Measurements from ENCODE around the gene ATP2C1. TPM values are rescaled to one million over a fixed set of nuclear protein-coding genes. Genes with fewer than 3 reads are reported as not detected.

The ATP2C1 gene
- total RNA-seq, 1 donor from 2014 or later = 161 TPM

GRCh38 chr3:130981469-130981868 lies 87.6 kb downstream of the ATP2C1 start:
- peaks cover 6% of the 10 kb centered on the region for H3K36me3 ChIP-seq
- peaks cover 13% of the 10 kb centered on the region for H3K4me1 ChIP-seq
- H3F3A ChIP-seq (ENCODE audit: low read depth) = peaks cover 10% of the 10 kb centered on the region
- peaks cover 5% of the 10 kb centered on the region for H4K20me1 ChIP-seq (ENCODE audit: low read depth)
- H3K27me3 ChIP-seq = no peaks in the 10 kb centered on the region
- no peaks in the 10 kb centered on the region for H3K79me2 ChIP-seq (ENCODE audit: low read depth)
- TF ChIP-seq EZH2 (IDR thresholded peaks at IDR 0.05) (no peak), EZH2phosphoT487 (IDR thresholded peaks at IDR 0.05) (no peak), CTCF (IDR thresholded peaks at IDR 0.05) (no peak)
- Mint-ChIP-seq H3K27me3 (ENCODE audit: insufficient read depth, low read depth) (no peaks in the 10 kb centered on the region), H3K36me3 (peaks cover 7% of the 10 kb centered on the region), H3K27ac (no peak overlapping the region), H3K4me1 (no peaks in the 10 kb centered on the region), H3K9me3 (no peaks in the 10 kb centered on the region), H3K4me3 (no peak overlapping the region)
- H3K27ac ChIP-seq = no peak overlapping the region
- no peaks in the 10 kb centered on the region for H3K9me3 ChIP-seq (ENCODE audit: low read depth)
- no peak for DNase-seq (ENCODE audit: low spot score)
- H3K9ac ChIP-seq = no peak overlapping the region
- no peak overlapping the region for H2AFZ ChIP-seq (replicated peaks)
- H3K4me2 ChIP-seq = no peak overlapping the region
- H3K4me3 ChIP-seq = no peak overlapping the region

DNA sequence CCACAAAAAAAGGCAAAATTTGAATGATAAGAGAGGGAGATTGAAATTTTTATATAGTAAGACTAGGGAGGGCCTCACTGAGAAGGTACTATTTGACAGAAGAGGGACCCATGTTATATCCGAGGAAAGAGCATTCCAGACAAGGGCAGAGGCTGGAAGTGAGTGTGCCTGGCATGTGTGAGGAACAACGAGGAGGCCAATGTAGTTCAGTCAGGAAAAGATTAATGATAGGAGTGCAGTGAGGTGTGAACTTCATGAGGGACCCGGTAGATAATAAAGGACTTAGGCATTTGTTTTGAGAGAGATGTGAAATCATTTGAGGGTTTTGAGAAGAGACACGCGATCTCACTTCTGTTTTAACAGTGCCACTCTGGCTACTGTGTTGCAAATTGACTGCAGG lies 96.4 kb downstream of the ATP2C1 start:
- no peak overlapping the region for H3K4me3 Mint-ChIP-seq
- H3K9ac ChIP-seq = no peak overlapping the region
- H3K4me1 Mint-ChIP-seq = no peaks in the 10 kb centered on the region
- no peak overlapping the region for H3K4me2 ChIP-seq
- H3K36me3 Mint-ChIP-seq = peaks cover 16% of the 10 kb centered on the region
- H3K79me2 ChIP-seq (ENCODE audit: low read depth) = no peaks in the 10 kb centered on the region
- no peak overlapping the region for H3K27ac Mint-ChIP-seq
- no peaks in the 10 kb centered on the region for H3K9me3 ChIP-seq (ENCODE audit: low read depth)
- H3K27ac ChIP-seq = no peak overlapping the region
- peaks cover 4% of the 10 kb centered on the region for H3K36me3 ChIP-seq
- no peak overlapping the region for H3K4me3 ChIP-seq
- no peaks in the 10 kb centered on the region for H3K27me3 Mint-ChIP-seq (ENCODE audit: insufficient read depth, low read depth)
- no peaks in the 10 kb centered on the region for H3K4me1 ChIP-seq
- H4K20me1 ChIP-seq (ENCODE audit: low read depth) = no peaks in the 10 kb centered on the region
- H3F3A ChIP-seq (ENCODE audit: low read depth) = no peaks in the 10 kb centered on the region
- H3K9me3 Mint-ChIP-seq = no peaks in the 10 kb centered on the region
- TF ChIP-seq EZH2 (IDR thresholded peaks at IDR 0.05) (no peak), EZH2phosphoT487 (IDR thresholded peaks at IDR 0.05) (no peak), CTCF (IDR thresholded peaks at IDR 0.05) (no peak)
- no peak for DNase-seq (ENCODE audit: low spot score)
- H3K27me3 ChIP-seq = no peaks in the 10 kb centered on the region
- no peak overlapping the region for H2AFZ ChIP-seq (replicated peaks)

DNA sequence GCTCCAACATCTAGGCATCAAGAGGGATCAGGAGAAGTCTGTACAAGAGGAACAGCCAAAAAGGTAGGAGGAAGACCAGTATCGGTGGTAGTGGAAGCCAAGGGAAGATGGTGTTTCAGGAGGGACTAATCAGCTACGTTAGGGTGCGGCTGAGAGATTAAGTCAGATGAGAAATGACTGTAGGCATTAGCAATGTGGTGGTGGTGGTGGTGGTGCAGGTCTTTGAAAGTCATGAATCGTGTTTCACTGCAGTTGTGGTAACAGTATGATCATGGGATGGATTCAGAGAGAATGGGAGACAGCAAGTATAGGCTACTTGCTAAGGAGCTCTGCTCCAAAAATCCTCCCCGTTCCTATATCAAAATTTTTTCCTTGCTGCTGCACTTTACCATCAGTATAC lies 97.2 kb downstream of the ATP2C1 start:
- no peaks in the 10 kb centered on the region for H3K79me2 ChIP-seq (ENCODE audit: low read depth)
- H3K27me3 ChIP-seq = no peaks in the 10 kb centered on the region
- TF ChIP-seq EZH2 (IDR thresholded peaks at IDR 0.05) (no peak), CTCF (IDR thresholded peaks at IDR 0.05) (no peak), EZH2phosphoT487 (IDR thresholded peaks at IDR 0.05) (no peak)
- no peak overlapping the region for H3K4me2 ChIP-seq
- no peaks in the 10 kb centered on the region for H3F3A ChIP-seq (ENCODE audit: low read depth)
- H3K4me1 ChIP-seq = no peaks in the 10 kb centered on the region
- no peaks in the 10 kb centered on the region for H4K20me1 ChIP-seq (ENCODE audit: low read depth)
- Mint-ChIP-seq H3K36me3 (peaks cover 13% of the 10 kb centered on the region), H3K9me3 (no peaks in the 10 kb centered on the region), H3K4me3 (no peak overlapping the region), H3K27ac (no peak overlapping the region), H3K27me3 (ENCODE audit: insufficient read depth, low read depth) (no peaks in the 10 kb centered on the region), H3K4me1 (no peaks in the 10 kb centered on the region)
- no peak for DNase-seq (ENCODE audit: low spot score)
- no peaks in the 10 kb centered on the region for H3K9me3 ChIP-seq (ENCODE audit: low read depth)
- H3K9ac ChIP-seq = no peak overlapping the region
- H3K27ac ChIP-seq = no peak overlapping the region
- H3K4me3 ChIP-seq = no peak overlapping the region
- peaks cover 6% of the 10 kb centered on the region for H3K36me3 ChIP-seq
- H2AFZ ChIP-seq (replicated peaks) = no peak overlapping the region
